EL (cell line): ENCODE data around the gene CLDN24.

Experiments used
- DNase-seq: peaks from one replicate; pipeline ENCODE4 v3.0.0-alpha.2; 2016

CLDN24 gene

GRCh38 chr4:183320211-183321059 is 1.8 kb downstream of the CLDN24 start, which contains the start of gene CLDN22:
CLDN22 (minus strand) TSS chr4:183320276; CDS start chr4:183320218, 58 bp downstream.
- DNase-seq: no peak

- no peak for DNase-seq
Observed at GRCh38 chr4:183318656-183319055, 3.6 kb downstream of the CLDN24 start.

- DNase-seq: no peak
Observed at GRCh38 chr4:183314806-183315205, 7.4 kb downstream of the CLDN24 start.

- no peak for DNase-seq
Observed at GRCh38 chr4:183314336-183314735, 7.9 kb downstream of the CLDN24 start.

GRCh38 chr4:183312841-183313240 is 9.4 kb downstream of the CLDN24 start:
- no peak for DNase-seq

GRCh38 chr4:183306811-183307210 is 15.4 kb downstream of the CLDN24 start:
- DNase-seq: no peak

- DNase-seq: no peak
Observed at GRCh38 chr4:183304538-183304937, 17.7 kb downstream of the CLDN24 start.

GRCh38 chr4:183304067-183304466 is 18.2 kb downstream of the CLDN24 start:
- DNase-seq: no peak

GRCh38 chr4:183303301-183303700 is 18.9 kb downstream of the CLDN24 start:
- DNase-seq: no peak

GRCh38 chr4:183300655-183301054 is 21.6 kb downstream of the CLDN24 start:
- no peak for DNase-seq

GRCh38 chr4:183300070-183300469 is 22.2 kb downstream of the CLDN24 start:
- DNase-seq: peak; percentile 3

- no peak for DNase-seq
Observed at GRCh38 chr4:183299464-183299863, 22.8 kb downstream of the CLDN24 start.

- DNase-seq: no peak
Observed at GRCh38 chr4:183297675-183298074, 24.6 kb downstream of the CLDN24 start.

GRCh38 chr4:183295711-183296110 is 26.5 kb downstream of the CLDN24 start:
- DNase-seq: peak; percentile 2

GRCh38 chr4:183291070-183291469 is 31.2 kb downstream of the CLDN24 start:
- DNase-seq: no peak

GRCh38 chr4:183289688-183290087 is 32.5 kb downstream of the CLDN24 start:
- DNase-seq: no peak

GRCh38 chr4:183288955-183289354 is 33.3 kb downstream of the CLDN24 start:
- DNase-seq: no peak

- no peak for DNase-seq
Observed at GRCh38 chr4:183287677-183288076, 34.5 kb downstream of the CLDN24 start.

GRCh38 chr4:183287309-183287659 is 34.9 kb downstream of the CLDN24 start:
- no peak for DNase-seq

- DNase-seq: no peak
Observed at GRCh38 chr4:183286590-183287308, 35.5 kb downstream of the CLDN24 start.

- no peak for DNase-seq
Observed at GRCh38 chr4:183285886-183286285, 36.3 kb downstream of the CLDN24 start.

GRCh38 chr4:183284965-183285364 is 37.3 kb downstream of the CLDN24 start:
- DNase-seq: peak; percentile 67

GRCh38 chr4:183284258-183284785 is 37.9 kb downstream of the CLDN24 start:
- no peak for DNase-seq

- no peak for DNase-seq
Observed at GRCh38 chr4:183276106-183276505, 46.1 kb downstream of the CLDN24 start.
